Panc1 (cell line): ENCODE results near the gene CELSR2.

Experiments
- POLR2AphosphoS5 ChIP-seq: IDR thresholded peaks from 2 replicates; pipeline ENCODE4 v1.6.1; 2012; ENCODE audit warnings: mild to moderate bottlenecking, low read depth, low read length, moderate library complexity
- SIN3A ChIP-seq: IDR thresholded peaks from 2 replicates; pipeline ENCODE4 v1.6.1; 2012; ENCODE audit warnings: low read depth, mild to moderate bottlenecking, low read length, moderate library complexity, borderline replicate concordance; ENCODE audit not compliant: insufficient read depth
- TCF7L2 ChIP-seq: IDR thresholded peaks from 2 replicates; pipeline ENCODE4 v1.6.1; 2011; ENCODE audit warnings: mild to moderate bottlenecking, low read depth, low read length, inconsistent platforms
- TF ChIP-seq, protein P1 (sequence below): fragments of 450-650 bp; IDR thresholded peaks from 2 replicates; pipeline ENCODE4 v1.5.1; 2017; ENCODE audit warnings: mild to moderate bottlenecking
- TF ChIP-seq, protein P2 (sequence below), 2 experiments: IDR thresholded peaks; 2 replicates each; pipeline ENCODE4 v1.6.1; 2011 to 2012; ENCODE audit warnings: low read depth in 2 of 2, control low read depth in 1 of 2, low read length in 1 of 2, mild to moderate bottlenecking in 1 of 2, moderate library complexity in 1 of 2; ENCODE audit not compliant: insufficient read depth in 1 of 2

DNA sequence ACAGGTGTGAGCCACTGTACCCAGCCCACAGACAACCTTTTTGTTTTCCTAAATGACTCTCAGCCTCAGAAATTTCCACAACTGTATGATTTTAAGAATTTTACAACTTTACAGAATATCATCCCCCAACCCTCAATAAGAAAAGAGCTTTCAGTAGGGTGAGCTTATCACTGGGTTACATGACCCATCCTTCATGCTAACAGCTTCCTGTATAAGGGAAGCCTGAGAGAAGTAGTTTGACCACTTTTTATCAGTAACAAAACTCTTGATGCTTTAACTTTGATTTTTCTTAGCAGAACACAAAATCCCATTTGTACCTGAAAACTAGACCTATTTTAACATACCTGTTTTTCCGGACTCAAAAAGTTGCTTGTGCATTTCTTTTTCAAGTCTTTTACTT, 67.2 kb downstream of the CELSR2 start:
- TF ChIP-seq, protein P1, sequence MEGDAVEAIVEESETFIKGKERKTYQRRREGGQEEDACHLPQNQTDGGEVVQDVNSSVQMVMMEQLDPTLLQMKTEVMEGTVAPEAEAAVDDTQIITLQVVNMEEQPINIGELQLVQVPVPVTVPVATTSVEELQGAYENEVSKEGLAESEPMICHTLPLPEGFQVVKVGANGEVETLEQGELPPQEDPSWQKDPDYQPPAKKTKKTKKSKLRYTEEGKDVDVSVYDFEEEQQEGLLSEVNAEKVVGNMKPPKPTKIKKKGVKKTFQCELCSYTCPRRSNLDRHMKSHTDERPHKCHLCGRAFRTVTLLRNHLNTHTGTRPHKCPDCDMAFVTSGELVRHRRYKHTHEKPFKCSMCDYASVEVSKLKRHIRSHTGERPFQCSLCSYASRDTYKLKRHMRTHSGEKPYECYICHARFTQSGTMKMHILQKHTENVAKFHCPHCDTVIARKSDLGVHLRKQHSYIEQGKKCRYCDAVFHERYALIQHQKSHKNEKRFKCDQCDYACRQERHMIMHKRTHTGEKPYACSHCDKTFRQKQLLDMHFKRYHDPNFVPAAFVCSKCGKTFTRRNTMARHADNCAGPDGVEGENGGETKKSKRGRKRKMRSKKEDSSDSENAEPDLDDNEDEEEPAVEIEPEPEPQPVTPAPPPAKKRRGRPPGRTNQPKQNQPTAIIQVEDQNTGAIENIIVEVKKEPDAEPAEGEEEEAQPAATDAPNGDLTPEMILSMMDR: no peak
- TF ChIP-seq, protein P2, sequence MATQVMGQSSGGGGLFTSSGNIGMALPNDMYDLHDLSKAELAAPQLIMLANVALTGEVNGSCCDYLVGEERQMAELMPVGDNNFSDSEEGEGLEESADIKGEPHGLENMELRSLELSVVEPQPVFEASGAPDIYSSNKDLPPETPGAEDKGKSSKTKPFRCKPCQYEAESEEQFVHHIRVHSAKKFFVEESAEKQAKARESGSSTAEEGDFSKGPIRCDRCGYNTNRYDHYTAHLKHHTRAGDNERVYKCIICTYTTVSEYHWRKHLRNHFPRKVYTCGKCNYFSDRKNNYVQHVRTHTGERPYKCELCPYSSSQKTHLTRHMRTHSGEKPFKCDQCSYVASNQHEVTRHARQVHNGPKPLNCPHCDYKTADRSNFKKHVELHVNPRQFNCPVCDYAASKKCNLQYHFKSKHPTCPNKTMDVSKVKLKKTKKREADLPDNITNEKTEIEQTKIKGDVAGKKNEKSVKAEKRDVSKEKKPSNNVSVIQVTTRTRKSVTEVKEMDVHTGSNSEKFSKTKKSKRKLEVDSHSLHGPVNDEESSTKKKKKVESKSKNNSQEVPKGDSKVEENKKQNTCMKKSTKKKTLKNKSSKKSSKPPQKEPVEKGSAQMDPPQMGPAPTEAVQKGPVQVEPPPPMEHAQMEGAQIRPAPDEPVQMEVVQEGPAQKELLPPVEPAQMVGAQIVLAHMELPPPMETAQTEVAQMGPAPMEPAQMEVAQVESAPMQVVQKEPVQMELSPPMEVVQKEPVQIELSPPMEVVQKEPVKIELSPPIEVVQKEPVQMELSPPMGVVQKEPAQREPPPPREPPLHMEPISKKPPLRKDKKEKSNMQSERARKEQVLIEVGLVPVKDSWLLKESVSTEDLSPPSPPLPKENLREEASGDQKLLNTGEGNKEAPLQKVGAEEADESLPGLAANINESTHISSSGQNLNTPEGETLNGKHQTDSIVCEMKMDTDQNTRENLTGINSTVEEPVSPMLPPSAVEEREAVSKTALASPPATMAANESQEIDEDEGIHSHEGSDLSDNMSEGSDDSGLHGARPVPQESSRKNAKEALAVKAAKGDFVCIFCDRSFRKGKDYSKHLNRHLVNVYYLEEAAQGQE (IDR thresholded peaks at IDR 0.05; ENCODE audit: insufficient read depth in 1 of 2, low read depth in 2 of 2, low read length in 1 of 2): no peak
- TF ChIP-seq POLR2AphosphoS5: no peak
- no peak for TF ChIP-seq SIN3A
- no peak for TF ChIP-seq TCF7L2
